ENCODE measurements around the gene SLC7A10. TPM values are rescaled to one million over a fixed set of nuclear protein-coding genes. Genes with fewer than 3 reads are reported as not detected.

The SLC7A10 gene
- total RNA-seq: not detected in 2 replicates

DNA sequence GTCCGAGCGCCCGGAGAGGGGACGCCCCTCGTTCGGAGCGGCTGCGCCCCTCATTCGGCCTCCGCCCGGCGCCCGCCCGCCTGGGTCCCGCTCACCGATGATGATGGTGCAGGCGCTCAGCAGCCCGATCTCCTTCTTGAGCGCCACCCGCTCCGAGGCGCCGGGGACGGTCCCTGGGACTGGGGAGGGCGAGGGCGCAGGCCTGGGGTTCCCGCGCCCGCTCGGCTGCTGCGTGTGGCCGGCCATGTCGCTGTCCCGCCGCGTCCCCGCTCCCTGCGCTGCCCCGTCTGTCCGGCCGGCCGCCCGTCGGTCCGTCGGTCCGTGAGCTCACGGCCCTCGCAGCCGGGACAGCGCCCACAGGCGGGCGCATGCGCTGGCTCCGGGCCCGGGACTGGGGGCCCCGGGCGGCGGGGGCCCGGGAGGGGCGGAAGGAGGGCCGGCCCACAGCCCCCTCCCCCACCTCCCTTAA, at the start of gene SLC7A10:
Gene SLC7A10 (minus strand): TSS at position 393 of the 469 bp plus-strand sequence. CDS start 147 bp downstream, at position 246.

DNA sequence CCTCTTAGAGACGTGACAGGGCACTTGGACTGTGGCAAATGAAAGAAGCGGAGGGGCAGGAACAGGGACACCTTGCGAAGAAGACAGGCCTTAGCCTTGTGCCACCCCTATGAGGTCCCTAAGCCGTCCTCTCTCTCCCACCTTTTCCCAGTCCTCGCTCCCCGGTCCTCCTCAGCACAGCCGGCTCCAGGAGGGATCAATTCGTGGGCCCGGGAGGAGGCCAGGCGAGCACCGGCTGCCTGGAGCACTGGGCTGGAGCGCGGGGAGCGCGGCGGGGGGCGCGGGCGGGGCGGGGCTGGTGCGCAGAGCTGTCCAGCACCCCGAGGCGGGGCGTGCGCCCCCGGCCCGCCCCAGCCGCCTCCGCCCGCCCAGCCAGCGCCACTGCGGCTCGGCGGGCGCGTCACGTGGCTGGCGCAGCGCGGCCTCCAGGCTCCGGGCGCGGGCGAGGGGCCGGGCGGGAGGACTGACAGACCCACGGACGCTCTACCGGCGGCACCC, 31.7 kb downstream of the SLC7A10 start, which contains the start of gene LRP3:
Gene LRP3 (plus strand): TSS at position 466 of the 498 bp plus-strand sequence. CDS start 456 bp downstream, outside the sequence.

Other genes starting within 250 kb of the SLC7A10 start
- gene RHPN2, start 161.0 kb downstream of the SLC7A10 start, total RNA-seq: 2.3 and 2.6 TPM in 2 replicates
- gene GPATCH1, start 144.7 kb downstream of the SLC7A10 start, total RNA-seq: 3.5 and 5.1 TPM in 2 replicates
- gene WDR88, start 93.7 kb downstream of the SLC7A10 start, total RNA-seq: not detected in 2 replicates
- gene LRP3, start 31.5 kb downstream of the SLC7A10 start, total RNA-seq: 15.3 and 21.4 TPM in 2 replicates
- gene CEBPA, start 76.7 kb upstream of the SLC7A10 start, total RNA-seq: not detected in 2 replicates
- gene CEBPG, start 147.9 kb upstream of the SLC7A10 start, total RNA-seq: 22.5 TPM in 2 replicates